ENCODE data around the gene RAD51B. TPM values are rescaled to one million over a fixed set of nuclear protein-coding genes. Genes with fewer than 3 reads are reported as not detected.

RAD51B gene
- total RNA-seq, 4 donors from 2014 or later = 19.6 to 39.7 (median 25.4) TPM

DNA sequence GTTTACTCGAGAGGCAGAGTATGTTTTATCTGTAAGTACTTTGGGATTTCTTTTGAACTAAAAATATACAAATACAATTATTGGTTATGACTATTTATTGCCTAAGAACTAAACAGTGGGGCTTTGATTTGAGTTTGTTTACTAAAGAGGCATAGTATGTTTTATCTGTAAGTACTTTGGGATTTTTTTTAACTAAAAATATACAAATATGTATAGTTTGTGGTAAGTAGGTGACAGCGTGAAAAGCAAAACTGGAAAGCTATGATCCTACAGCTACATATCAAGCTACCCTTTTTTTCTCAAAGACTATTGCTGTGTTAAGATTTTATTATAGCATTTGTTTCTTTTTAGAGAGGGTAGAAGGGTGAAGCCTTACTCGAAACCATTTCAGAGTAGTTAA lies 171.0 kb downstream of the RAD51B start:
- WGBS = 88% methylated on average over 3 of the region's 3 CpGs
- no peaks in the 10 kb centered on the region for H3K36me3 ChIP-seq
- no peak overlapping the region for H3K27ac ChIP-seq

DNA sequence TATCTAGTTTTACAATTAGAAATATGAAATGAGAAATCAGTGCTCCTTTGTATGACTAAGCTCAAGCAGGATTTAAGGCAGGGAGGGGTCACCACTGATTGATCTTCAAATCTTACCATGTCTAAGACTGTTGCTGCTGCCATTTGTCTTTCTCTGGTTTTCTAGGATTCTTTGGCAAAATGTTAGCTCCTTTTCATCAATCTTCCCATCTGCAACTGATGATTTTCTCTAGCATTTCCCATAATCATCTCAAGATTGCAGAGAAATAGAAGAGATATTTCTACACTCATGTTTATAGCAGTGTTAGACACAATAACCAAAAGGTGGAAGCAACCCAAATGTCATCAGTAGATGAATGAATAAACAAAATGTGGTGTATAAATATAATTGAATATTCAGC lies 175.0 kb downstream of the RAD51B start:
- TF ChIP-seq, protein P1, sequence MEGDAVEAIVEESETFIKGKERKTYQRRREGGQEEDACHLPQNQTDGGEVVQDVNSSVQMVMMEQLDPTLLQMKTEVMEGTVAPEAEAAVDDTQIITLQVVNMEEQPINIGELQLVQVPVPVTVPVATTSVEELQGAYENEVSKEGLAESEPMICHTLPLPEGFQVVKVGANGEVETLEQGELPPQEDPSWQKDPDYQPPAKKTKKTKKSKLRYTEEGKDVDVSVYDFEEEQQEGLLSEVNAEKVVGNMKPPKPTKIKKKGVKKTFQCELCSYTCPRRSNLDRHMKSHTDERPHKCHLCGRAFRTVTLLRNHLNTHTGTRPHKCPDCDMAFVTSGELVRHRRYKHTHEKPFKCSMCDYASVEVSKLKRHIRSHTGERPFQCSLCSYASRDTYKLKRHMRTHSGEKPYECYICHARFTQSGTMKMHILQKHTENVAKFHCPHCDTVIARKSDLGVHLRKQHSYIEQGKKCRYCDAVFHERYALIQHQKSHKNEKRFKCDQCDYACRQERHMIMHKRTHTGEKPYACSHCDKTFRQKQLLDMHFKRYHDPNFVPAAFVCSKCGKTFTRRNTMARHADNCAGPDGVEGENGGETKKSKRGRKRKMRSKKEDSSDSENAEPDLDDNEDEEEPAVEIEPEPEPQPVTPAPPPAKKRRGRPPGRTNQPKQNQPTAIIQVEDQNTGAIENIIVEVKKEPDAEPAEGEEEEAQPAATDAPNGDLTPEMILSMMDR (IDR thresholded peaks at IDR 0.05) = no peak
- TF ChIP-seq EP300 (IDR thresholded peaks at IDR 0.05) (no peak), POLR2A (IDR thresholded peaks at IDR 0.05) (no peak), POLR2AphosphoS5 (IDR thresholded peaks at IDR 0.05) (no peak)
- Histone ChIP-seq H3K27ac (no peak overlapping the region), H3K4me3 (no peak overlapping the region), H3K27me3 (no peaks in the 10 kb centered on the region), H3K36me3 (no peaks in the 10 kb centered on the region), H3K9me3 (no peaks in the 10 kb centered on the region), H3K4me1 (peaks cover 7% of the 10 kb centered on the region)
- no peak for DNase-seq (ENCODE audit: low spot score in 2 of 2)

More for the DNA sequence above, 171.0 kb downstream of the RAD51B start:
- Histone ChIP-seq H3K9me3 (no peaks in the 10 kb centered on the region), H3K4me1 (peaks cover 11% of the 10 kb centered on the region), H3K27me3 (no peaks in the 10 kb centered on the region), H3K4me3 (no peak overlapping the region)
- TF ChIP-seq, protein P1 (IDR thresholded peaks at IDR 0.05) = no peak
- TF ChIP-seq POLR2A (IDR thresholded peaks at IDR 0.05) (no peak), POLR2AphosphoS5 (IDR thresholded peaks at IDR 0.05) (no peak), EP300 (IDR thresholded peaks at IDR 0.05) (no peak)
- no peak for DNase-seq (ENCODE audit: low spot score in 2 of 2)

DNA sequence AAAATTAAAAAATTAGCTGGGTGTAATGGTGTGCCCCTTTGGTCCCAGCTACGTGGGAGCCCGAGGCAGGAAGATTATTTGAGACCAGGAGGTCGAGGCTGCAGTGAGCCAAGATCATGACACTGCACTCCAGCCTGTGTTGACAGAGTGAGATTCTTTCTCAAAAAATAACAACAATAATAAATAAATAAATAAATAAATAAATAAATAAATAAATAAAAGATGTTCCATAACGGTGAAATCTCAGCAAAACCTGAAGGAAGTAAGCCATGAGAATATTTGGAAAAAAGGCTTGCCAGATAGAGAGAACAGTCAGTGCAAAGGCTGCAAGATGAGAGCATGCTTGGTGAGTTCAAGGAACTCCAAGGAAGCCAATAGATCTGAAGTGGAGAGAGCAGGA lies 176.7 kb downstream of the RAD51B start:
- TF ChIP-seq, protein P1 (IDR thresholded peaks at IDR 0.05) = no peak
- TF ChIP-seq POLR2AphosphoS5 (IDR thresholded peaks at IDR 0.05) = no peak
- no peak for TF ChIP-seq POLR2A (IDR thresholded peaks at IDR 0.05)
- TF ChIP-seq EP300 (IDR thresholded peaks at IDR 0.05) = no peak
- H3K4me1 ChIP-seq = peaks cover 18% of the 10 kb centered on the region
- no peaks in the 10 kb centered on the region for H3K36me3 ChIP-seq
- H3K9me3 ChIP-seq = no peaks in the 10 kb centered on the region
- DNase-seq (ENCODE audit: low spot score in 2 of 2) = no peak
- WGBS = 93% methylated on average over 4 of the region's 4 CpGs
- no peak overlapping the region for H3K4me3 ChIP-seq
- no peaks in the 10 kb centered on the region for H3K27me3 ChIP-seq
- no peak overlapping the region for H3K27ac ChIP-seq

DNA sequence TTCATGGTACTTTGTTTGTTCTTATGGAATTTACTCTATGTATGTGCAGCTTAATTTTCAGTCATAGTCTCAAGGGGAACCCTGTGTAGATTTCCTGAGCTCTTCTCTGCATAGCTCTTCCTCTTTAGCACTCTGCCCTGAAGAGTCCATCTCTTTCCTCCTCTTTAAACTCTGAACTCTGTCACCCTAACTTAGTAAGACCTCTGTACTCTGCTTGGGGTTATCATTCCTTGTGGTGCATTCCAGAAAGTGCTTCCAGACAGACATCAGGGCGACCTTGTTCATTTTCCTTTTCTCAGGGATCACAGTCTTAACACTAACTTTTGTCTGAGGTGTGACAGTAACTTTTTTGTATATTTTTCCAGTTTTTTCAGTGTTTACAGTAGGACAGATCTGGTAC lies 179.3 kb downstream of the RAD51B start:
- Histone ChIP-seq H3K27me3 (no peaks in the 10 kb centered on the region), H3K27ac (no peak overlapping the region), H3K4me1 (peaks cover 18% of the 10 kb centered on the region), H3K9me3 (no peaks in the 10 kb centered on the region), H3K4me3 (no peak overlapping the region), H3K36me3 (no peaks in the 10 kb centered on the region)
- DNase-seq (ENCODE audit: low spot score in 2 of 2) = no peak
- WGBS = 95% methylated on average over 1 of the region's 1 CpG
- TF ChIP-seq EP300 (IDR thresholded peaks at IDR 0.05) = no peak
- TF ChIP-seq POLR2AphosphoS5 (IDR thresholded peaks at IDR 0.05) = no peak
- TF ChIP-seq POLR2A (IDR thresholded peaks at IDR 0.05) = no peak
- TF ChIP-seq, protein P1 (IDR thresholded peaks at IDR 0.05) = no peak

DNA sequence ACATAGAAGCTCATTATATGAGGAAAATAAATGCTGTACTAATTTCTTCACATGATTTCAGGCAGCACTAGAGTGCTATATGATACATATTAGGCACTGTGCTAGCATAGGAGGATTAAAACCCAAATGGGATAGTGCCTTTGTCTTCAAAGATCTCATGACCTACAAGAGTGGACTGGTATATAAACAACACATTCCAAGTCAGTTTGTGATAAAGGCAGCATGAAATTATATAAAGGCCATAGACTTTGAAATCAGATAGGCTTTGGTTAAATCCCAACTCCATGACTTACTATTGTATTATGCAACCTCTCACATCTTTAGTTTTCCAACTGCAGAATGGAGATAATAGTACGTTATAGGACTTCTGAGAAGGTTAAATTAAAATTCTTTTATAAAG lies 179.7 kb downstream of the RAD51B start:
- Histone ChIP-seq H3K27ac (no peak overlapping the region), H3K4me3 (no peak overlapping the region), H3K9me3 (no peaks in the 10 kb centered on the region), H3K27me3 (no peaks in the 10 kb centered on the region), H3K36me3 (no peaks in the 10 kb centered on the region), H3K4me1 (peaks cover 18% of the 10 kb centered on the region)
- TF ChIP-seq EP300 (IDR thresholded peaks at IDR 0.05) (no peak), POLR2AphosphoS5 (IDR thresholded peaks at IDR 0.05) (no peak)
- DNase-seq (ENCODE audit: low spot score in 2 of 2) = no peak
- 56% methylated on average over 1 of the region's 1 CpG for WGBS
